Activated CD4-positive, alpha-beta T cell treated with anti-CD3 and anti-CD28 coated beads for 48 hours (primary cell): Measurements from ENCODE around the gene BCL7B.
"Not testable (repeated sequence)": the region's sequence is repeated elsewhere in the genome, so short reads cannot be mapped to it uniquely, and the experiment has no call there.

ENCODE experiments used
- DNase-seq: peaks from one replicate; pipeline ENCODE4 v3.0.0-alpha.2; 2020

BCL7B gene

DNA sequence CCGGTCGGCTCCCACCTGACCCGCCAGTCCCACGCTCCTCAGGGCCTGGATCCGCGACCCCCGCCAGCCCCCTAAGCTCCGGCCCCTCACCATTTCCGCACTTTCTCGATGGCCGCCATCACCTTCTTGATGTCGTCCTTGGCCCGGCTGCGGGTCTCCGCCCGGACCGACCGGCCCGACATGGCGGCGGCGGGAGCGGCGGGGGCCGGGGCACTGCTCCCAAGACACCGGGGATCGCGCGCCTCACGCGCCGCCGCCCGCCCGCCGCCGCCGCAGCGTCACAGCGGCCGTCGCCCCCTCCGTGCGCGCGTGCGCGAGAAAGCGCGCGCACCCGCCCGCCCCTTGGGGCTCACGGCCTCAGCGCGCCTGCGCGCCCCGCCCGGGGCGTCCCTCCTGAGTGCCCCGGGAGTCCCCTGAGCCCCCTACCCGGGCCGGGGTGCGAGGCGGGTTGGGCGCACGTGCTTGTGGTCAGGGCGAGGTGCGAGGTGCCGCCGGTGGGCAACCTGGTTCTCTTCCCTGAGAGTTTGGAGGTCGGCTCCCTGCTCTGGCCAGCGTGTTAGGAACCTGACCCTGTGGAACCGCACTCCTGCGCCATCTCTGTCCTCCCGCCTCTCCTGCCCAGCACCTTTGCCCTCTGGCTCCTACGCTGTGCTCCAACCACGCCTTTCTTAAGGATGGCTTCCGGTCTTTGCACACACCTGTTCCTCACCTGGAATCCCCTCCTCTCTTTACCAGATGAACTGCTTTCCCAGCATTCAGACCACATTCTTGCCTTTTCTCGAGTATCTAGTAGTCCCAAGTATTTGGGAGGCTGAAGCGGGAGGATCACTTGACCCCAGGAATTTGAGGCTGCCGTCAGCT is at the start of gene BCL7B:
Gene BCL7B (minus strand): TSS at position 294 of the 861 bp plus-strand sequence. CDS start 112 bp downstream, at position 182.
- peak; percentile 81 for DNase-seq

DNA sequence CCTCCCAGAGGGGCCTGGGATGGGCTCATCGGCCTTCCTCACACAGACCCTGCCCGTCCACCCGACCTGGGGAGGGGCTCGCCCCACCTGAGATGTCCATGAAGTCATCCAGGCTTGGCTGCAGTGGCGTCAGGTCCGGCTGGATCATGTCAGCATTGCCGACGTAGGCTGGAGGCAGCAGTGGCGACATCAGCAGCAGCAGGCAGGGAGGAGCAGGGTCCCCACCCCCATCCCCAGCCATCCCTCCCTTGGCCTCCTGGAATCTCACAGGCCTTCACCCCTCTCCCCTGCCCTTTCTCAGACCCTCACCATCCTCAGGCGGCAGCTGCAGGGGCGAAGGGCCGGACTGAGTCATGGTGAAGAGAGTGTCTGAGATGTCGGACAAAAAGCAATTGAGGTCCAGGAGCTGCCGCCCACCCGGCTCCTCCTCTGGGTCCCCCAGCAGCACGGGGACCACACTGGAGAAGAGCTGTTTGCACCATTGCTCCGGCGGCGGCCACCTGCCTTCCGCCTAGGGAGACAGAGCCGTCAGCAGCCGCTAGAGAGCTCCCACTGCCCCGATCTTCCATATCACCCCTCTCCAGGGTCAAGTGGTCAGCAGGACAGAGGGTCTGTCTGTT is 48.2 kb upstream of the BCL7B start:
- DNase-seq = no peak

DNA sequence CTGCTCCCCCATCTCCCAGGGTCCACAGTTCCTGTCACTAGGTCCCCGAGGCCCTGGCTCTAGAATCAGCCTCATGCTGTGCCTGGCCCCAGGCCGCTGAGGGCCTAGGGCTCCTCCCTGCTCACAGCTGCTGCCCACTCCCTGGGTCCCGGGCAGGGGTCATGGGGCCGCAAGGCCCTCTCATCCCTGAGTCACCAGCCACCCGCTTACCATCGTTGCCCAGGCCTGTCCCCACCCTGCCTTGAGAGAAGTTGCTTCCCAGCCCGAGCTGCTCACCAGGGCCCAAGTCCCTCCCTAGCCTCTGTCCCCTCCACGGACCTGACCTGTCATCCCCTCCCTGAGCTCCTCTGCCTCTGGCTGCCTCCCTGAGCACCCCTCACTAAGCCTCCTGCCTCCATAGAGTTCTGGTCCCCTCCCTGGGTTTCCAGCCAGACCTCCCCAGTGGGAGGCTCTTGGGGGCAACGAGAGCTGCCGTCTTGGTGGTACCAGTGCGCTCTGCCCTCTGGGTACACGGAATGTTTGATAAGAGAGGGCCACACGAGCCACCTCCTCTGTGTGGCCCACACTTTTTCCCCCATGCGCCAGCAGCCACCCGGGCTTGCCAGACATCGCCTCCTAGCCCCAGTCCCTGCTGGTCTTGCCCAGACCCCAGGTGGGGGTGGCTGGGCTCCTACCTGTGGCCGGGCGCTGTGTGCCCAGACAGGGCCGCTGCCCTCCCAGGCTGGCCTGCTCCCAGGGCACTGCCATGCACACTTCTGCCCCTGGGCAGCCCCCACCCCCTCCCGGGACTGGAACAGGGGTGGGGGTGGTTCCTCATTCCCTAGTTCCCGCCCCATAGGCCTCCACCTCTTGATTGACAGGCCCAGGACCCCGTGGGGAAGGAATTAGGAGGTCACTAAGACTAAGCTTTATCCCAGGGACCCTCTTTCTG is 45.5 kb upstream of the BCL7B start:
- no peak for DNase-seq

DNA sequence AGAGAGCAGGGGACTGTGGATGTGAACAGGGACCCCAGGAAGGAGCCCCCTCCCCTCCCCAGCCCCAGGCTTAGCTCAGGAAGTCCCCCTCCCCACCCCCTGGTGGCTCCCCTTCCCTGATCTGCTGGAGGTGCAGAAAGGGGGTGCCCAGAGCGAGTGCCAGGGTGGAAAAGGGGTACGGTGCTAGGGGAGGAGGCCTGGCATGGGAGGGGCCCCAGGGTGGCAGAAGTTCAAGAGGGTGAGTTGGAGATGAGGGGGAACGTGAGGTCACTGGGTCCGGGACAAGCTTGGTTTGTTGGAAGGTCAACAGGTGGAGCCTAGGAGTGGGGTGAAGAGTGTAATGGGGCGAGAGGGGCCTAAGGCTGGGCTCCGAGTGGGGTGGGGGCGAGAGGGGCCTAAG is 42.4 kb upstream of the BCL7B start:
- no peak for DNase-seq

DNA sequence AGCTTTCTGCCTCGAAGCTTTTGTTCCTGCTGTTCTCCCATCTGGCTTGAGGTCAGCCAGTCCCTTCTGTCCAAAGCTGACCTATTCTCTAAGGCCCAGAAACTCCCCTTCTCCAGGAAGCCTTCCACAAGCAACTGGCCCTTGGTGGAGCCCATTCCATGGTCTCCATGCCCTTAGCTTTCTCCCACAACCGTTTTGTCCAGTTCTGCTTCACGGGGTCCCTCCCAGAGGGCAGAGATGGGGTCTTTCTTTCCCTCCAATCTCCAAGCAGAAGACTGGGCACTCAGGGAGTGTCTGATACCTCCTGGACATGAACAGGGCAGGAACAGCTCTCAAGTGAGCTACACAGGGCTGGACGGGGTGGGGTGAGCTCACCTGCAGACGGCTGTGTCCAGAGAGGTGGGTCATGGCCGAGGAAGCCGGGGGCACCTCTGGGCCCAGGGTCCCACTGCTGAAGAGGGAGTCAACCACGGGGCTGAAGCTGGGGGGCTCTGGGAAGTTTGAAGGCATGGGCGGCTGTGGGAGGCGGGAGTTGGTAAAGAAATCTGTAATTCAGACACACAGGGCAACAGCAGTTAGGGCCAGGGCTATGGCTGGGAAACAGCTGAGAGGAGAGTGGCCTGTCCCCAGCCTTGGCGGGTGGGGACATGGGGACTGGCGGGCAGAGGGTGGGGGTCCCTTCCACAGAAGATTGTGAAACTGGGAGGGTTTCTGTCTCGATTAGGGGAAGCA is 41.8 kb upstream of the BCL7B start:
- DNase-seq = no peak

DNA sequence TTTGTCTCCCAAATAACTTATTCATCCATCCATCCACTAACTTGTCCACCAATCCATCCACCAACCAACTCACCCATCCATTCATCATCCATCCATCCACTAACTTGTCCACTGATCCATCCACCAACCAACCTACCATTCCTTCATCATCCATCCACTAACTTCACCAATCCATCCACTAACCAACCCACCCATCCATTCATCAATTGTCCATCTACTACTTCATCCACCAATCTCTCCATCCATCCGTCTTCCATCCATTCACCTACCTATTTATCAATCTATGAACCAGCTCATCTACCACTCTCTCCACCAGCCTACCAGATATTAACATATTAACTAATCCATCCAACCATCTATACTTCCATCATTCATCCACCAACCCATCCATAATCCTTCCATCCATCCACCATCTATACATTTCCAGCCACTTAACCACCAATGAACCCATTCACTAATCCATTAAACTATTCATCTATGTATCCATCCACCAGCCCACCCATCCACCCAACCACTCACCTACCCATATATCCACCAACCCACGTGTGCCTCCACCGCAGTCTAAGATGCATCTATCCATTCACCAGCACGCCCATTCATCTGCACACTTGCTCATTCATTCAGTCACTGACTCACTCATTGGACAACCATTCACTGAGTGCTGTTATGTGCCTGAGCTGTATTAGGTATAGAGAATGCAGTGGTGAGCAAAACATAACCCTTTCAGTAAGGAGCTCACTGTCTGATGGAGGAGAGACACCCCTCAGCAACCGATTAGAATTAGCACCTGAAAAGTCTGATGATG is 40.7 kb upstream of the BCL7B start:
- no peak for DNase-seq

DNA sequence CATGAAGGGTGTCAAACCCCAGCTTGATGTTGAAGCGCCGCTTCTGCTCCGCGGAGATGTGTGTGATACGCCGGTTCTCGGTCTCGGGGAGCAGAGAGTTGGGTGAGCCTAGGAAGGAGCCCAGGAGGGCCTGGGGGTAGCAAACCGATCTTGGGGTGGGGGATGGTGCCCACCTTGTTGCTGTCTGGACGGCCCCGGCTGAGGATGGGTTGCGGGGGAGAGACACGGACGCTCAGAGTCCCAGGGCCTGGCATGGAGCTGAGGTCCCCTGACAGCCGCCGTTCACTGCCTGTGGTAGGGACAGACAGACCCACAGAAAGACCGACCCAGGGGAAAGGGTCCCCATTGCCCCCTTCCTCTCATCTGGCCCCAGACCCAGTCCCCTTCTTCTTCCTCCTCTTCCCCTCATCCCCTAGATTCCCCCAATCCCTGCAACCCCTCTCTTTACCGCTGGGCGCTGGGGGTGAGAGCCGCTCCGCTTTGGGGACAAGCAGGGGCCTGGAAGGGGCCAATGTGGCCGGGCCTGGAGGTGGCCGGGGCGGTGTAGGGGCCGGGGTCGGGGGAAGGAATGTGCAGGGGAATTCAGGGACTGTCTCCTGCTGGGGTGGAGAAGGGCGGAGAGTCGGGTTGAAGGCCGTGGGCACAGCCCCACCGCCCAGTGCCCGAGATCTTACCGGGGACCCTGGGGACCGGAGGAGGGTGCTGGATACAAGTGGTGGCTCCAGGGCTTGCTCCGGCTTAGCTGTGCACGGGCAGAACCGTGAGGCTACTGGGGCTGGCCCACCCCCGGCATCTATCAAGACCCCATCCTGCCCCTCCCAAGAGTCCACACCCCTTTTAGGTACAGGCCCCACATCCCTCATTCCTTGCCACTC is 38.9 kb upstream of the BCL7B start:
- no peak for DNase-seq

DNA sequence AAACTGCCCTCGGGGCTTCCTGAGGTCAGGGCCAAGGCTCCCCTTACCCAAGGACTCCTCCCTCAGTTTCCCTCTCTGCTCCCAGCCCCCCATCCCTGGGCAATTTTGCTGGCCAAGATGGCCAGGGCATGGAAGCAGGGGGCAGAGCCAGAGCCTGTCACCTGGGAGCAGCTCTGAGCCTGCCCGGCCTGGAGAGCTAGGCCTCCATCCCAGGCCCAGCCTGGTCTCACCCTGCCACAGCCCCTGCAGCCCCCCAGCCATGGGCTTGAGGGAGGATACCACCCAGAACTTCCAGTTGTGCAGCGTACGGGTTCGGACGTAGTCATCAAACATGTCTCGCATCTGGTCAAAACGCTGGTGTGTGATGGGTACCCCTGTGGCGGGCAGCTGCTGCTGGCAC is 37.9 kb upstream of the BCL7B start:
- no peak for DNase-seq

DNA sequence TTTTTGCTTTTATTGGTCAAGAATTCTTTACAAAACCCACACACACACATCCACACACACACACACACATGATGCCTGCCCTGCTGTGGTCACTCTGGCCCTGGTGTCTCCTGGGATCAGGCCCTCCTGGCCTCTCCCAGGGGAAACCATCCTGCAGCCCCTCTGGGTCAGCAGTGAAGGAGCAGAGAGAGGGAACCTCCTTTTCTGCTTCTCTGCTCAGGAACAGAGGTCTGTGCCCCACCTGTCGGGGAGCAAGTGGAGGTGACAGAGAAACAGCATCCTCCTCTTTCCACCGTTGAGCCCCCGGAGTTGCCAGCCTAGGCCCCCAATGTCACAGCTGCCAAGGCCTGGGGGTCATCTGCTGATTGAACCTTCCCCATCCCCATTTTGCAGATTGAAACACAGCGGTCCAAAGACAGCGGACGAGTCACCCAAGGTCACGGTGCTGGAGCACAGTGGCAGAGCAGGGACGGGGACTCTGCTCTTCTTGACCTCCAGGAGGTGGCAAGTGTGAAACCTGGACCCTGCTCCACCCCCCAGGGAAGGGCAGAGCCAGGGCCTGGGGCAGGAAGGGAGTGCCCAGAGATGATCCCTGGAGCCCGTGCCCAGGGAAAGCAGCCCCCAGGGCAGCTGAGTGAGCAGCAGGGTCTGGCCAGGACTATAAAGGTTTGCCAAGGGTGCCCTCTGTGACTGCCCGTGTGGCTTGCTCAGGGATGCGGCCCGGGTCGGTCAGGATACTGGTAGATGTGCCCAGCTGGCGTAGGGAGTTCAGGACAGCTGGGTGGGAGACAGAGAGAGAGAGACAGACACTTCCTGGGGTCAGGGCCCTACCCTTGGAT is 35.9 kb upstream of the BCL7B start:
- no peak for DNase-seq

DNA sequence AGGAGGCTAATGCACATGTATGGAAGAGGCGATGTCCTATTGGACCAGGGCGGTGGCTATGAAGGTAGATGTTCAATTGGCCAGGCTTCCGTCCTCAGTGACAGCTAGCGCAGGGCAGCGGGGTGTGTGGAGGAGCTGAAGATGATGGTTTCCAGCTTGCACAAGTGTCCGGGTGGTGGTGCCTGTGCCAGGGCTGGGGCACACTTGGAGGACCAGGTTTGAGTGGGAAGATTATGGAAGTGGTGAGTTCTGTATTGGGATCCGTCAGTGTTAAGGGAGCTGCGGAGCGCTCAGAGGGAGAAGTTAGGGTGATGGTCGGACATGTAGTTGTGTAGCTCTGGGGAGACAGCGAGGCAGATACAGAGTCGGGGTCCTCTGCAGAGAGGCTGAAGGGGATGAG is 29.4 kb upstream of the BCL7B start:
- no peak for DNase-seq

DNA sequence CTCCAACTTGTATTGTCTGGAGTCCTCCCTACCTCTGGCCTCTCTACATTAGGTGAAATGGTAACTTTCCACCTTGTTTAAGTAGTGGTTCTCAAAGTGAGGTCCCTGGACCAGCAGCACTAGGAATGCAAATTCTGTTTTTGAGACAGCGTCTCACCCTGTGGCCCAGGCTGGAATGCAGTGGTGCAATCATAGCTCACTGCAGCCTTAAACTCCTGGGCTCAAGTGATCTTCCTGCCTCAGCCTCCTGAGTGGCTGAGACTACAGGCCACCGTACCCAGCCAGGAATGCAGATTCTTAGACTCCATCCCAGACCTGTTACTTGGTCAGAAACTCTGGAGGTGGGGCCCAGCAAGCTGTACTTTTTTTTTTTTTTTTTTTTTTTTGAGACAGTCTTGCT is 27.7 kb upstream of the BCL7B start:
- no peak for DNase-seq

DNA sequence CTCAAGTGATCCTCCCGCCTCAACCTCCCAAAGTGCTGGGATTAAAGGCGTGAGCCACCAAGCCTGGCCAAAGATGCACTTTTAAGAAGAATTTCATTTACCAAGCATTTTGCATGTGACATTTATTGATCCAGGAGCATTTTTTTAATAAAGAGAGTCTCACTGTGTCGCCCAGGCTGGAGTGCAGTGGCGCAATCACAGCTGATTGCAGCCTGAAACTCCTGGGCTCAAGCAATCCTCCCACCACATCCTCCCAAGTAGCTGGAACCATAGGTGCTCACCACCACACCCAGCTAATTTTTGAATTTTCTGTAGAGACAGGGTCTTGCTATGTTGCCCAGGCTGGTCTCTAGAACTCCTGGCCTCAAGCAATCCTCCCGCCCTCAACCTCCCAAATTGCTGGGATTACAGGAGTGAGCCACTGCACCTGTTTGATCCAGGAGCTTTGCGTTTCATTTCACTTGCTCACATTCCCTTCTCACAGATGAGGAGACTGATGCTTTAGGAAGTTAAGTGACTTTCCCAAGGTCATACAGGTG is 25.2 kb upstream of the BCL7B start:
- no peak for DNase-seq

DNA sequence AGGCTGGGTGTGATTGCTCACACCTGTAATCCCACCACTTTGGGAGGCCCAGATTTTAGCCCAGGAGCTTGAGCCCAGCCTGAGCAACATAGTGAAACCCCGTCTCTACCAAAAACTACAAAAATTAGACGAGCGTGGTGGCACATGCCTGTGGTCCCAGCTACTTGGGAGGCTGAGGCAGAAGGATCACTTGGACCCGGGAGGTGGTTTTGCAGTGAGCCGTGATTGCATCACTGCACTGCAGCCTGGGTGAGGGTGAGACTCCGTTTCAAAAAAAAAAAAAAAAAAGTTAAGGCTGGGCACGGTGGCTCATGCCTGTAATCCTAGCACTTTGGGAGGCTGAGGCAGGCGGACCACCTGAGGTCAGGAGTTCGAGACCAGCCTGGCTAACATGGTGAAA is 23.5 kb upstream of the BCL7B start:
- not testable (repeated sequence) for DNase-seq

DNA sequence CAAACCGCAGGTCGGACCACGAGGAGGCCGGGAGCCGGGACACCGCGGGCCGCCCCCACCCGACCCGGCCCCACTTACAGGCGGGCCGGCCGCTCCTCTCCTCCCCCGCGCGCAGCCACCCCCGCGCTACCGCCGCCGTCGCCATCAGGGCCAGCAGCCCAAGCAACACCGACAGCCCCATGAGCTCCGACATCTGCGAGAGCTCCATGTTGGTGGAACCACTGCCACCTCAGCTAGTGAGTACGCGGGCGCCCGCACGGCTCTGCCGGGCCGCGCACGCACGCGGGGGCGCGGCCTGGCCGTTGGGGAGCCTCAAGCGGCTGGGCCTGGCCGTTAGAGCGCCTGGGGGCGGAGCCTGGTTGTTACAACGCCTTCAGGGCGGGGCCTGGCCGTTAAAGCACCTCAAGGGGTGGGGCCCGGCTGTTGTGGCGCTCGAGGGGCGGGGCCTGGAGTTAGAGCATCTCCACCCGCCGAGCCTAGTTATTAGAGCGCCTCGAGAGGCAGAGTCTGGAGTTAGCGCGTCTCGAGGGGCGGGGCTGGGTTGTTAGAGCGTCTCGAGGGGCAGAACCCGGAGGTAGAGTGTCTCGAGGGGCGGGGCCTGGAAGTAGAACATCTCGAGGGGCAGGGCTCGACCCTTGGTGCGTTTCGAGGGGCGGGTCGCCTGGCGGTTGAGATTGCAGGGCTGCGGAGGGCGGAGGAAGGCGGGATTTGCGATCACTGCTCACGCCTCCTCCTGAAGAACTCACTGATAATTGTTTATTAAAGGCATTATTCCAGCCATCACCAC is 21.0 kb upstream of the BCL7B start, which contains the start of gene TBL2:
Gene TBL2 (minus strand): TSS at position 238 of the 787 bp plus-strand sequence. CDS start 30 bp downstream, at position 208.
- DNase-seq = peak; percentile 99

DNA sequence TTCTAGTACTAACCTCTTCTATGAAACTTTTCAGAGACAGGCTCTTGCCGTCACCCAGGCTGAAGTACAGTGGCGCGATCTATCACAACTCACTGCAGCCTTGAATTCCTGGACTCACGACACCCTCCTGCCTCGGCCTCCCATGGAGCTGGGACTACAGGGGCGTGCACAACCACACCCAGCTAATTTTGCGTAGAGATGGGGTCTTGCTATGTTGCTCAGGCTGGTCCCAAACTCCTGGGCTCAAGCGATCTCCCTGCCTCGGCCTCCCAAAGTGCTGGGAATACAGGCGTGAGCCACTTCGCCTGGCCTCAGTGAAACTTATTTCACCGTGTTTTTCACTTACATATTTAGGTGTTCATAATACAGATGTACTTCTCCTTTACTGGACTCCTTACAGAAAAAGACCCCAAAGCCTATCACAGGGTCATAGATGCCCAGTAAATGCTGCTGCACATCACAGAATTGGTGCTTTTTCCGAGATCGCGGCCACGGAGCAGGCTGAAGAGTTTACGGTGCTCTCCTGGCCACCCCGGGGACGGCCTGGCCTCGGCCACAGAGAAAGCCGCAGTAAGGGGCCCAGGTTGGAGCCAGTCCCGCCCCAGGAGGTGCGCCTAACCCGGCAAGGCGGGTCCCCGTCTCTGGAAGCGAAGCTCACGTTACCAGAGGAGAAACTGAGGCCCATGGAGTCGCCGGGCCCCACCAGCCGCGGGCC is 20.3 kb upstream of the BCL7B start:
- DNase-seq = no peak

DNA sequence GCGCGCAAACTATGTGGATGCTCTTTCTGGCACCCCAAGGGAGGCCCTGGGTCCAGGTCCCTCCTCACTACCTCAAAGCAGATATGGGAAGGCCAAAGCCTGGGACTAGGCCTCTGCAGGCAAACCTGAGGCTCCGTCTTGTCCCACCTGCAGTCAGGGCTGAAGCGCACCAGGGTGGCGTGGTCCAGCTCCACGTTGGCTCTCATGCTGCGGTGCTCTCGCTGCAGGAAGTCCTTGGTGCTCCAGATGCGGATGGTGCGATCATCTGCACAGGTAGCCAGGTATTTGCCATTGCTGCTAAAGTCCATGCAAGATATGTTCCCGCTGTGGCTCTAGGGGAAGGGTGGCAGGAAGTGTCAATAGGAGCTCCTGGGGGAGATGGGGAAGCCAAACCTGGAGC is 16.3 kb upstream of the BCL7B start:
- no peak for DNase-seq

DNA sequence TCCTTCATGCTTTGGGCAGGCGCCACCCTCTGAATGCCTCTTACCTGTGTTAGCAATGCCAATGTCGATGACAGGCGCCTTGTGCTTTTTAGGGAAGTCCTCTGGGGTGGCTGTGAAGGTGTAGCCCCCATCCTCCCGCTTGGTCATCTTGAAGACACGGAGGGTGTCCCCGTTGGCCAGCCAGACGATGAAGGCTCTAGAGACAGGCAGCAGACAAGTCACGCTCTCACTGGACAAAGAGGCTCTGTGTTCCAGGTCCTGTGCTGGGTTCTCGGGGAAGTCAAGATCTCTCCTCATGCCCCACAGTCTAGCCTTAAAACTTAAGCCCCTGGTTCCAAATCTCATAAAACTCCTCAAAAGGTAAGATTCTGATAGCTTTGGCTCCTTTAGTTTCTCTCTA is 15.8 kb upstream of the BCL7B start:
- DNase-seq = no peak

DNA sequence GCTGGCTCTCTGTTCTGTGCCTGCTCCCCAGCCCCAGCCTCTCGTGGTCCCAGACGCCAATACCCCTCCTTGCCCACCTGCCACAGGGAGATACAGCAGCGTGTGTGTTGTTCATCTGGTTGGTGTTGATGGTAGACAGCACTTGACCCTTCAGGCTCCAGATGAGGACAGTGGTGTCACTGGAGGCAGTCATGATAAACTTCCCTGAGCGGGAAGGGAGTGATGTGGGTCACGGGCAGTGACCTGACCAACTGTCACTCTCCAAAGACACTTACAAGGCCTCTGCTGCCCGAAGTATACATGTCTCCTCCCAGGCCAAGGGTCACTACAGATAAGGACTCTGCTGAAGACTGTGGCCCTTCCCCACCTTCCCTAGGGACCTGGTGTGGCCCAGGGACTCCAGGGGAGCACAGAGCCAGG is 15.3 kb upstream of the BCL7B start:
- no peak for DNase-seq
